H1 (cell line): Measurements from ENCODE around the gene OR2V1. TPM values are rescaled to one million over a fixed set of nuclear protein-coding genes. Genes with fewer than 3 reads are reported as not detected.

ENCODE experiments used
- CTCF ChIA-PET: fragments of 300-600 bp; sonication (Branson Sonifier 250); formaldehyde crosslinking; loops from one replicate; lab custom pipeline; 2021; ENCODE audit not compliant: partially characterized antibody; lab: Charles Lee
- POLR2A ChIA-PET: fragments of 300-600 bp; sonication (Branson Sonifier 250); formaldehyde crosslinking; loops from one replicate; lab custom pipeline; 2021; ENCODE audit warnings: inconsistent platforms; ENCODE audit not compliant: partially characterized antibody; lab: Charles Lee
- DNase-seq, 2 experiments: peaks; one replicate each; pipeline versions ENCODE4 v3.0.0 to v3.0.0-alpha.2; 2010 to 2022; ENCODE audit warnings: low spot score in 2 of 2, low read depth in 1 of 2, mixed read lengths in 1 of 2
- FAIRE-seq: peaks from 2 replicates; lab custom pipeline; 2011; peaks lifted over from hg19 to GRCh38; lab: Jason Lieb, UNC
- H2AFZ ChIP-seq: 2 replicates; pipeline ENCODE4 v1.8.1; 2012; ENCODE audit warnings: low read length, inconsistent platforms
- H2AK5ac ChIP-seq: 2 replicates; pipeline ENCODE4 v1.6.1; 2013; ENCODE audit warnings: low read depth, low read length
- H2BK120ac ChIP-seq: replicated peaks from 2 replicates; pipeline ENCODE3; 2013; ENCODE audit warnings: low read depth, low read length, inconsistent platforms
- H2BK12ac ChIP-seq: 2 replicates; pipeline ENCODE4 v1.6.1; 2013; ENCODE audit warnings: low read depth, low read length
- H2BK15ac ChIP-seq: 2 replicates; pipeline ENCODE4 v1.6.1; 2013; ENCODE audit warnings: low read length
- H2BK20ac ChIP-seq: 2 replicates; pipeline ENCODE4 v1.6.1; 2013; ENCODE audit warnings: low read length
- H2BK5ac ChIP-seq: 2 replicates; pipeline ENCODE4 v1.6.1; 2013; ENCODE audit warnings: low read depth, low read length
- H3K14ac ChIP-seq: 2 replicates; pipeline ENCODE4 v1.6.1; 2013; ENCODE audit warnings: inconsistent platforms; ENCODE audit not compliant: insufficient read length
- H3K18ac ChIP-seq: 2 replicates; pipeline ENCODE4 v1.6.1; 2013; ENCODE audit warnings: low read length; ENCODE audit errors: extremely low read depth
- H3K23ac ChIP-seq: 2 replicates; pipeline ENCODE4 v1.6.1; 2013; ENCODE audit warnings: inconsistent platforms; ENCODE audit not compliant: insufficient read length
- H3K23me2 ChIP-seq: 2 replicates; pipeline ENCODE4 v1.6.1; 2013; ENCODE audit warnings: low read depth, low read length
- H3K27ac ChIP-seq: 2 replicates; pipeline ENCODE4 v1.6.1; 2011; ENCODE audit warnings: low read depth, low read length, inconsistent platforms
- H3K27me3 ChIP-seq, 4 experiments: replicated peaks in 1 of 4; 1 replicate in 1 of 4; 2 replicates in 3 of 4; pipeline versions ENCODE4 v1.6.1 to v1.8.1; 2011 to 2013; ENCODE audit warnings: low read length in 3 of 4, mild to moderate bottlenecking in 3 of 4, inconsistent platforms in 2 of 4, mixed read lengths in 2 of 4, moderate library complexity in 1 of 4; ENCODE audit not compliant: control insufficient read depth in 3 of 4, insufficient read depth in 3 of 4; ENCODE audit errors: extremely low read depth in 1 of 4
- H3K36me3 ChIP-seq, 4 experiments: 2 replicates each; pipeline versions ENCODE4 v1.6.1 to v1.8.1; 2011 to 2013; ENCODE audit warnings: mild to moderate bottlenecking in 4 of 4, low read length in 3 of 4, moderate library complexity in 2 of 4, control low read depth in 1 of 4, inconsistent platforms in 1 of 4; ENCODE audit not compliant: insufficient read depth in 4 of 4, control insufficient read depth in 2 of 4
- H3K4ac ChIP-seq: replicated peaks from 2 replicates; pipeline ENCODE3; 2013; ENCODE audit warnings: low read length, low read depth, mixed read lengths, inconsistent platforms; ENCODE audit not compliant: insufficient read length
- H3K4me1 ChIP-seq, 4 experiments: replicated peaks in 1 of 4; 1 replicate in 1 of 4; 2 replicates in 3 of 4; pipeline versions ENCODE4 v1.6.1 to v1.8.1; 2011 to 2013; ENCODE audit warnings: low read length in 3 of 4, inconsistent platforms in 2 of 4, mixed read lengths in 1 of 4; ENCODE audit not compliant: insufficient read depth in 4 of 4, control insufficient read depth in 3 of 4
- H3K4me2 ChIP-seq, 2 experiments: 2 replicates each; pipeline versions ENCODE4 v1.6.1 to v1.8.1; 2011 to 2013; ENCODE audit warnings: low read depth in 2 of 2, low read length in 2 of 2, control low read depth in 1 of 2, inconsistent platforms in 1 of 2, mild to moderate bottlenecking in 1 of 2; ENCODE audit not compliant: insufficient read depth in 1 of 2
- H3K4me3 ChIP-seq, 4 experiments: fragments of 200-600, 300-600 bp in 1 of 4; sonication (generic), shearing (Covaris generic), sonication (Bioruptor Twin) in 1 of 4; 2 replicates each; pipeline versions ENCODE4 v1.5.1 to v1.8.1; 2011 to 2016; ENCODE audit warnings: low read length in 4 of 4, low read depth in 3 of 4, control low read depth in 2 of 4, inconsistent platforms in 2 of 4, mild to moderate bottlenecking in 2 of 4, mixed read lengths in 1 of 4, moderate library complexity in 1 of 4; ENCODE audit not compliant: insufficient read depth in 2 of 4; ENCODE audit errors: extremely low read depth in 1 of 4
- H3K56ac ChIP-seq: replicated peaks from 2 replicates; pipeline ENCODE3; 2013; ENCODE audit warnings: low read depth, mild to moderate bottlenecking, mixed read lengths, low read length, inconsistent platforms; ENCODE audit not compliant: insufficient read length
- H3K79me1 ChIP-seq: 2 replicates; pipeline ENCODE4 v1.6.1; 2013; ENCODE audit warnings: low read depth, low read length, control low read depth
- H3K79me2 ChIP-seq, 2 experiments: 2 replicates each; pipeline versions ENCODE4 v1.6.1 to v1.8.1; 2012 to 2013; ENCODE audit warnings: low read length in 2 of 2, mild to moderate bottlenecking in 2 of 2, inconsistent platforms in 1 of 2; ENCODE audit not compliant: insufficient read depth in 2 of 2, control insufficient read depth in 1 of 2
- H3K9ac ChIP-seq, 4 experiments: replicated peaks in 1 of 4; 1 replicate in 1 of 4; 2 replicates in 3 of 4; pipeline versions ENCODE4 v1.6.1 to v1.8.1; 2011 to 2013; ENCODE audit warnings: low read depth in 3 of 4, low read length in 3 of 4, control low read depth in 2 of 4, mild to moderate bottlenecking in 2 of 4, moderate library complexity in 2 of 4, inconsistent platforms in 1 of 4; ENCODE audit errors: extremely low read depth in 1 of 4
- H3K9me3 ChIP-seq, 2 experiments: 2 replicates each; pipeline versions ENCODE4 v1.6.1 to v1.8.1; 2012 to 2013; ENCODE audit warnings: mild to moderate bottlenecking in 2 of 2, moderate library complexity in 2 of 2, control low read depth in 1 of 2, inconsistent platforms in 1 of 2, low read depth in 1 of 2, low read length in 1 of 2, mixed read lengths in 1 of 2; ENCODE audit not compliant: insufficient read depth in 2 of 2
- H4K20me1 ChIP-seq, 2 experiments: replicated peaks in 1 of 2; 2 replicates each; pipeline versions ENCODE3 to v1.8.1; 2011 to 2013; ENCODE audit warnings: inconsistent platforms in 2 of 2, low read length in 2 of 2, mild to moderate bottlenecking in 1 of 2; ENCODE audit not compliant: insufficient read depth in 2 of 2, control insufficient read depth in 1 of 2
- H4K5ac ChIP-seq: 2 replicates; pipeline ENCODE4 v1.6.1; 2013; ENCODE audit warnings: low read length, low read depth, mixed read lengths, inconsistent platforms; ENCODE audit not compliant: insufficient read length
- H4K8ac ChIP-seq: 2 replicates; pipeline ENCODE4 v1.8.0; 2013; ENCODE audit warnings: mild to moderate bottlenecking, moderate library complexity, low read length, inconsistent platforms; ENCODE audit not compliant: insufficient read depth; ENCODE audit errors: extremely low read depth
- H4K91ac ChIP-seq: replicated peaks from 2 replicates; pipeline ENCODE3; 2013; ENCODE audit warnings: low read length, mixed read lengths, inconsistent platforms; ENCODE audit not compliant: insufficient read length
- SRF ChIP-seq: IDR thresholded peaks from 2 replicates; pipeline ENCODE4 v1.6.1; 2011; ENCODE audit warnings: mild to moderate bottlenecking, low read depth, low read length, moderate library complexity
- WGBS, 2 experiments: shearing (Covaris generic) in 1 of 2; methylation state at CpG; one replicate each; pipeline versions ENCODE4 v1.1.6 to v1.1.7; 2013 to 2015; ENCODE audit warnings: low lambda C conversion rate in 2 of 2, mixed read lengths in 2 of 2, inconsistent platforms in 1 of 2, low coverage in 1 of 2, missing lambda C conversion rate in 1 of 2; ENCODE audit not compliant: insufficient replicate concordance in 2 of 2, insufficient coverage in 1 of 2, insufficient read length in 1 of 2; ENCODE audit errors: extremely low coverage in 1 of 2, missing lambda C conversion rate in 1 of 2; 5-methylcytosine and 5-hydroxymethylcytosine counted together
- polyA plus RNA-seq, 7 experiments: library from polyadenylated mRNA; depleted of rRNA in 3 of 7; stranded (reverse) in 5 of 7; unstranded in 2 of 7; fragments of >200 nt in 5 of 7; fragments of 200-250 nt in 2 of 7; gene quantifications; 1 replicate in 5 of 7; 2 replicates in 1 of 7; 4 replicates in 1 of 7; pipeline versions ENCODE4 v1.2.1 to v1.2.3, GENCODE V29; 2011 to 2013; ENCODE audit warnings: missing spikeins in 2 of 7, mixed read lengths in 2 of 7
- total RNA-seq: library from RNA; stranded (reverse); fragmentation: NEBNext Ultra II Directional; extraction: Animal tissue kit (Norgen Biotek cat#: 25700); gene quantifications from 2 replicates; pipeline ENCODE4 v1.2.1, GENCODE V29; 2021

OR2V1 gene
- total and polyA plus RNA-seq, 2 of the 8 experiments (the other 6 are each of a cell fraction or from before 2014, with no cell fraction given), result not detected

GRCh38 chr5:181149806-181150733, 19.1 kb upstream of the OR2V1 start:
- Histone ChIP-seq H4K8ac (no peak overlapping the region), H3K4me2 (no peak overlapping the region), H2BK120ac (peak overlapping the region; percentile 49), H3K56ac (no peak overlapping the region), H3K9ac (no peak overlapping the region), H4K5ac (no peak overlapping the region), H2BK20ac (no peak overlapping the region), H4K20me1 (no peaks in the 10 kb centered on the region), H3K27ac (no peak overlapping the region), H4K91ac (no peak overlapping the region), H3K23me2 (no peaks in the 10 kb centered on the region), H2AFZ (0 out of 2 replicates have a peak overlapping the region, but pooled peaks have one; percentile 9), H2BK12ac (no peak overlapping the region), H2BK15ac (no peak overlapping the region), H3K36me3 (no peaks in the 10 kb centered on the region), H3K79me1 (no peaks in the 10 kb centered on the region)
- POLR2A ChIA-PET, result interaction anchor here (0.6 to 1.2 kb wide), 3 partner anchors 17 to 50 kb away, joined by 3 to 4 read pairs (median 3); no protein-coding TSS in a partner anchor
- WGBS, 2 experiments, result 84% methylated on average over 14 of the region's 14 CpGs; no CpG with 5 or more reads in 1 of the 2 experiments
- FAIRE-seq, result no peak
- TF ChIP-seq SRF, result no peak
- TF ChIP-seq, all 59 proteins: peak for 0
- no peaks in the 10 kb centered on the region for H3K79me2 ChIP-seq
- peaks cover 3 to 6% (median 3%) of the 10 kb centered on the region in 4 experiments; a peak in 6 of 7 replicates for H3K4me1 ChIP-seq
- DNase-seq, result no peak
- H3K18ac ChIP-seq, result no peak overlapping the region
- no peak overlapping the region for H3K23ac ChIP-seq
- no peak overlapping the region for H3K4me3 ChIP-seq
- H3K14ac ChIP-seq, result no peak overlapping the region
- H3K27me3 ChIP-seq, result no peaks in the 10 kb centered on the region
- CTCF ChIA-PET, result interaction anchor here (0.6 to 2.0 kb wide), 8 partner anchors 9 to 51 kb away, joined by 3 to 6 read pairs (median 4); no protein-coding TSS in a partner anchor
- no peak overlapping the region for H3K4ac ChIP-seq
- peaks cover 0 to 5% of the 10 kb centered on the region in 2 experiments; a peak in 1 of 4 replicates for H3K9me3 ChIP-seq
- H2BK5ac ChIP-seq, result no peak overlapping the region
- no peak overlapping the region for H2AK5ac ChIP-seq
